ENCODE results near the gene RPL9. TPM values are rescaled to one million over a fixed set of nuclear protein-coding genes. Genes with fewer than 3 reads are reported as not detected.
"Not testable (repeated sequence)": the region's sequence is repeated elsewhere in the genome, so short reads cannot be mapped to it uniquely, and the experiment has no call there.

Gene RPL9
- total and polyA plus RNA-seq, 12 donors: 951 to 3,860 (median 1,696) TPM

DNA sequence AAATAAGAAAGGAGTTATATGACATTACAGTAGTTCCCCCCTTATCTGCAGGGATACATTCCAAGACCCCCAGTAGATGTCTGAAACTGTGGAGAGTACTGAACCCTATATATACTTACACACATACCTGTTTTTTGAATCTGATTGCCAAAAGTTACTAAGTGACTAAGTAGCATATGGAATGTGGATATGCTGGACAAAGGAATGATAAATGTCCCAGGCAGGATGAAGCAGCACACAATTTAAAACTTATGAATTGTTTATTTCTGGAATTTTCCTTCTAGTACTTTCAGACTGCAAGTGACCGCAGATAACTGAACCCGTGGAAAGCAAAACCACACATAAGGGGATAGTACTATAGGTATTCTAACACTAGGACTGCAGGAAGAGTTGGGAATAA is 45.8 kb upstream of the RPL9 start:
- peaks cover 0 to 91% of the 10 kb centered on the region in 2 donors for H3K36me3 ChIP-seq (replicated peaks in 1 of 2)
- peaks cover 0 to 12% of the 10 kb centered on the region in 2 donors for H3K4me1 ChIP-seq (replicated peaks in 1 of 2)
- no peak for DNase-seq
- no peaks in the 10 kb centered on the region for H3K9me3 ChIP-seq (replicated peaks in 1 of 3)
- 96 to 100% (median 97%) methylated on average over 2 of the region's 2 CpGs for WGBS, 4 donors
- intact Hi-C loops (cut with DNase I): no loop called here
- H3K27ac ChIP-seq: no peak overlapping the region
- H3K4me3 ChIP-seq: no peak overlapping the region
- TF ChIP-seq, protein P1, sequence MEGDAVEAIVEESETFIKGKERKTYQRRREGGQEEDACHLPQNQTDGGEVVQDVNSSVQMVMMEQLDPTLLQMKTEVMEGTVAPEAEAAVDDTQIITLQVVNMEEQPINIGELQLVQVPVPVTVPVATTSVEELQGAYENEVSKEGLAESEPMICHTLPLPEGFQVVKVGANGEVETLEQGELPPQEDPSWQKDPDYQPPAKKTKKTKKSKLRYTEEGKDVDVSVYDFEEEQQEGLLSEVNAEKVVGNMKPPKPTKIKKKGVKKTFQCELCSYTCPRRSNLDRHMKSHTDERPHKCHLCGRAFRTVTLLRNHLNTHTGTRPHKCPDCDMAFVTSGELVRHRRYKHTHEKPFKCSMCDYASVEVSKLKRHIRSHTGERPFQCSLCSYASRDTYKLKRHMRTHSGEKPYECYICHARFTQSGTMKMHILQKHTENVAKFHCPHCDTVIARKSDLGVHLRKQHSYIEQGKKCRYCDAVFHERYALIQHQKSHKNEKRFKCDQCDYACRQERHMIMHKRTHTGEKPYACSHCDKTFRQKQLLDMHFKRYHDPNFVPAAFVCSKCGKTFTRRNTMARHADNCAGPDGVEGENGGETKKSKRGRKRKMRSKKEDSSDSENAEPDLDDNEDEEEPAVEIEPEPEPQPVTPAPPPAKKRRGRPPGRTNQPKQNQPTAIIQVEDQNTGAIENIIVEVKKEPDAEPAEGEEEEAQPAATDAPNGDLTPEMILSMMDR (IDR thresholded peaks at IDR 0.05): no peak
- no peak for TF ChIP-seq POLR2A (IDR thresholded peaks at IDR 0.05)
- no peaks in the 10 kb centered on the region for H3K27me3 ChIP-seq

DNA sequence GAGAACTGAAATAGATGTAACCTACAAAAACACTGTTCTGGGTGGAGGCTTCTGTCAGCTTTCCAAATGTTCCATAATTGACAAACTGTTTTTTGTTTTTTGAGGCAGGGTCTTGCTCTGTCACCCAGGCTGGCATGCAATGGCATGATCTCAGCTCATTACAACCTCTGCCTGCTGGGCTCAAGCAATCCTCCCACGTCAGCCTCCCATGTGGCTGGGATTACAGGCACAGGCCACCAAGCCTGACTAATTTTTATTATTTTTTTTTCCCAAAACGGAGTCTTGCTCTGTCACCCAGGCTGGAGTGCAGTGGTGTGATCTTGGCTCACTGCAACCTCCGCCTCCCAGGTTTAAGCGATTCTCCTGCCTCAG is 43.9 kb upstream of the RPL9 start:
- peaks cover 0 to 83% of the 10 kb centered on the region in 2 donors for H3K36me3 ChIP-seq (replicated peaks in 1 of 2)
- intact Hi-C loops (cut with DNase I); DNase-seq; H3K4me3 ChIP-seq; H3K9me3 ChIP-seq (replicated peaks in 1 of 3); H3K27me3 ChIP-seq: not testable (repeated sequence)
- H3K4me1 ChIP-seq (replicated peaks in 1 of 2): peaks cover 0 to 12% of the 10 kb centered on the region in 2 donors
- WGBS, 4 donors: 84 to 88% (median 86%) methylated on average over 2 to 4 of the region's 4 CpGs
- peak overlapping the region in 4 of 5 donors; percentile 34 to 77 (median 64) for H3K27ac ChIP-seq

DNA sequence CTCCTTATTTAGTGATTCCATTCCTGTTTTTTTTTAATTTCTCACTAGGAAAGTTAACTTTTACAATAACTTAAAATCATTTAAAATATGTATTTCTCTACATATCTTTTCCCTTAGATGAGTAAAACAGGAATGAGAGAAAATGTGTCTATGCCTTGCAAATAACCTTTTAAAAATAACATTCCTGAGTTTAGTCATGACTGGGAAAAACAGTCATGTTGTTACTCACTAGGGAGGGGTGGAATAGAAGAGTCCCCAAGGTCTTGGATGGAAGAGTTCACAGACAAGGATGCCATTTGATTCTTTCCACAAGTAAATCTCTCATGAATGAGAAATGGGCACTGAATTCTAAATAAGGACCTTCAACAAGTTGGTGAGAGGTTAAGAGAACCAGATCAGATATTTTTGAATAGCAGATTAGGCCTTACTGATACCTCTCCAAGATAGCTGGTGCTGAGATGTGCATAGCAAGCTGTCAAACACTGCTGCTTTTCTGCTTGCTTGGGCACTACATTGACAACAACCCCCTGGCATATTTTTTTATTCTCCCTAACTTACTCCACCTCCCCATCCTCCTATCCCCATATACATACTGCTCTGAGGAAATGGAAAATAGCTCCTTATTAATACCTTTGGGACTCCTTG is 43.4 kb upstream of the RPL9 start:
- peak in 1 of 7 donors; percentile 49 for DNase-seq
- Histone ChIP-seq H3K36me3 (replicated peaks in 1 of 2) (peaks cover 0 to 78% of the 10 kb centered on the region in 2 donors), H3K27ac (peak overlapping the region; percentile 34 to 77 (median 65)), H3K9me3 (replicated peaks in 1 of 3) (no peaks in the 10 kb centered on the region), H3K4me3 (no peak overlapping the region), H3K27me3 (no peaks in the 10 kb centered on the region), H3K4me1 (replicated peaks in 1 of 2) (peaks cover 0 to 12% of the 10 kb centered on the region in 2 donors)
- TF ChIP-seq POLR2A (IDR thresholded peaks at IDR 0.05): peak in 1 of 2 donors; percentile 24
- TF ChIP-seq, protein P1 (IDR thresholded peaks at IDR 0.05): no peak
- intact Hi-C loops (cut with DNase I): no loop called here

DNA sequence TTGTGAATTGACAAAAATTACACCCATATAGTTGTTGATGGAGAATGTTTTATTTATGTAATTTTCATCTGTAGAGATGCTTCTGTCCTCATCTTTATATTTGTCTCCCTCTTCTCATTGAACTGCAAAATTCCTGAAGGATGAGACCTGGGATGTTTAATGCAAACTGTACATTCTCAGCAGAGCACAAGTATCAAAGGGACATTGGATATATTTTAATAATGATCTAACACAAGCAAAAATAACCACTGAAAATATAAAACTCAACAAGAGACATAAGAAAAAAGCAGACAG is 40.0 kb upstream of the RPL9 start:
- DNase-seq: no peak
- peaks cover 0 to 44% of the 10 kb centered on the region in 2 donors for H3K36me3 ChIP-seq (replicated peaks in 1 of 2)

More for the DNA sequence above, 40.0 kb upstream of the RPL9 start:
- intact Hi-C loops (cut with DNase I): no loop called here
- peaks cover 0 to 6% of the 10 kb centered on the region in 2 donors for H3K4me1 ChIP-seq (replicated peaks in 1 of 2)
- H3K9me3 ChIP-seq (replicated peaks in 1 of 3): no peaks in the 10 kb centered on the region
- H3K4me3 ChIP-seq: no peak overlapping the region
- H3K27ac ChIP-seq: no peak overlapping the region
- no peaks in the 10 kb centered on the region for H3K27me3 ChIP-seq
- TF ChIP-seq, protein P1 (IDR thresholded peaks at IDR 0.05): no peak
- TF ChIP-seq POLR2A (IDR thresholded peaks at IDR 0.05): no peak
